ENCODE measurements around the gene SSU72.

GRCh38 chr1:1573843-1574720 lies 581 bp downstream of the SSU72 start:
- TF ChIP-seq CTCF (IDR thresholded peaks at IDR 0.05) = peak in 1 of 6 experiments; percentile 45
- no peak for TF ChIP-seq POLR2A (IDR thresholded peaks at IDR 0.05)
- no peak for TF ChIP-seq EP300 (IDR thresholded peaks at IDR 0.05)
